ENCODE results near the gene AMOTL1.

- TF ChIP-seq CTCF (IDR thresholded peaks at IDR 0.05) (no peak), POLR2A (IDR thresholded peaks at IDR 0.05) (no peak)
Measured at GRCh38 chr11:94809251-94809650, 41.1 kb downstream of the AMOTL1 start.
